22Rv1 (cell line): ENCODE results near the gene FHIT.

Experiments
- CTCF ChIP-seq: fragments of 450-650 bp; IDR thresholded peaks from 2 replicates; pipeline ENCODE4 v1.5.1; 2017; ENCODE audit warnings: mild to moderate bottlenecking
- ZFX ChIP-seq: fragments of 450-650 bp; IDR thresholded peaks from 2 replicates; pipeline ENCODE4 v1.6.1; 2017; ENCODE audit warnings: antibody characterized with exemption, borderline replicate concordance

GRCh38 chr3:61247191-61247590 lies 4.1 kb downstream of the FHIT start:
- TF ChIP-seq CTCF: no peak
- TF ChIP-seq ZFX: no peak
